ENCODE measurements around the gene FNIP1.
"Not testable (repeated sequence)": the region's sequence is repeated elsewhere in the genome, so short reads cannot be mapped to it uniquely, and the experiment has no call there.

DNA sequence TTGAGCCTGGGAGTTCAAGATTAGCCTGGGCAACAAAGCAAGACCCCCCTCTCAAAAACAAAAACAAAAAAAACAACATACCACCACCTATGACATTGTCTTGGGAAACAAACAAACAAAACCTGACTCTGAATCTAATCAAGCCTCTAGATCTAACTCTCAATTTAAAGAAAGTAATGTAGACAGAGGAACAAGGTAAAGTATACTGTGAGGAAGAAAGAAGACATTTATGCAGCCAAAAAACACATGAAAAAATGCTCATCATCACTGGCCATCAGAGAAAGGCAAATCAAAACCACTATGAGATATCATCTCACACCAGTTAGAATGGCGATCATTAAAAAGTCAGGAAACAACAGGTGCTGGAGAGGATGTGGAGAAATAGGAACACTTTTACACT is 18.7 kb downstream of the FNIP1 start:
- not testable (repeated sequence) for TF ChIP-seq ZNF274 (IDR thresholded peaks at IDR 0.05; ENCODE audit: low read depth, low read length)
- TF ChIP-seq, protein P1, sequence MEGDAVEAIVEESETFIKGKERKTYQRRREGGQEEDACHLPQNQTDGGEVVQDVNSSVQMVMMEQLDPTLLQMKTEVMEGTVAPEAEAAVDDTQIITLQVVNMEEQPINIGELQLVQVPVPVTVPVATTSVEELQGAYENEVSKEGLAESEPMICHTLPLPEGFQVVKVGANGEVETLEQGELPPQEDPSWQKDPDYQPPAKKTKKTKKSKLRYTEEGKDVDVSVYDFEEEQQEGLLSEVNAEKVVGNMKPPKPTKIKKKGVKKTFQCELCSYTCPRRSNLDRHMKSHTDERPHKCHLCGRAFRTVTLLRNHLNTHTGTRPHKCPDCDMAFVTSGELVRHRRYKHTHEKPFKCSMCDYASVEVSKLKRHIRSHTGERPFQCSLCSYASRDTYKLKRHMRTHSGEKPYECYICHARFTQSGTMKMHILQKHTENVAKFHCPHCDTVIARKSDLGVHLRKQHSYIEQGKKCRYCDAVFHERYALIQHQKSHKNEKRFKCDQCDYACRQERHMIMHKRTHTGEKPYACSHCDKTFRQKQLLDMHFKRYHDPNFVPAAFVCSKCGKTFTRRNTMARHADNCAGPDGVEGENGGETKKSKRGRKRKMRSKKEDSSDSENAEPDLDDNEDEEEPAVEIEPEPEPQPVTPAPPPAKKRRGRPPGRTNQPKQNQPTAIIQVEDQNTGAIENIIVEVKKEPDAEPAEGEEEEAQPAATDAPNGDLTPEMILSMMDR (IDR thresholded peaks at IDR 0.05 in 2 of 3, conservative IDR thresholded peaks at IDR 0.05 in 1 of 3; ENCODE audit: borderline replicate concordance in 1 of 3, insufficient read depth in 1 of 3, low read depth in 2 of 3, low read length in 2 of 3): not testable (repeated sequence)

All from HCT116 (cell line).